B cell (primary cell): Measurements from ENCODE around the gene GPAT3.

Experiments
- EZH2 ChIP-seq: IDR thresholded peaks from 2 replicates; pipeline ENCODE4 v1.6.1; 2012; ENCODE audit warnings: borderline replicate concordance, low read depth, mild to moderate bottlenecking, moderate library complexity, low read length; ENCODE audit not compliant: insufficient read depth, poor library complexity, severe bottlenecking
- TF ChIP-seq, protein P1 (sequence below): fragments of 200-600 bp; IDR thresholded peaks from one replicate; pipeline ENCODE4 v1.8.0; 2022; ENCODE audit warnings: antibody characterized with exemption, mild to moderate bottlenecking

DNA sequence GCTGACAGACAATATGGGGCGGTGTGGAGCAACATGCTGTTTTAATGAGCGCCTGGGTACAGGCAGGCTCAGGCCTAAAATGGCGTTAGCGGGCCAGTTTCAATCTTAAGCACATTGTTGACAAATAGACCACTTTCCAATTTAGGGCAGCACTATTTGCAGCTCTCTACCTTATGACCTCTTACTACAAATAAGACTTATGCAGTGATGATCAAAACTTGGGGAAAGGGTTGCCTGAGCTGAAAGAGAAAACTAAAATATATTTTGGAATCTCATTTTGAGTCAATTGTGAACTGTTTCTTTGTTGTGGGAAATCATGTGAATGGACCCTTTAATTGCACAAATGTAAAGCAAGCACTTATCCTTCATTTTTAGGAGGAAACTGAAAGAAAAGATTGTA is 25.5 kb upstream of the GPAT3 start:
- TF ChIP-seq, protein P1, sequence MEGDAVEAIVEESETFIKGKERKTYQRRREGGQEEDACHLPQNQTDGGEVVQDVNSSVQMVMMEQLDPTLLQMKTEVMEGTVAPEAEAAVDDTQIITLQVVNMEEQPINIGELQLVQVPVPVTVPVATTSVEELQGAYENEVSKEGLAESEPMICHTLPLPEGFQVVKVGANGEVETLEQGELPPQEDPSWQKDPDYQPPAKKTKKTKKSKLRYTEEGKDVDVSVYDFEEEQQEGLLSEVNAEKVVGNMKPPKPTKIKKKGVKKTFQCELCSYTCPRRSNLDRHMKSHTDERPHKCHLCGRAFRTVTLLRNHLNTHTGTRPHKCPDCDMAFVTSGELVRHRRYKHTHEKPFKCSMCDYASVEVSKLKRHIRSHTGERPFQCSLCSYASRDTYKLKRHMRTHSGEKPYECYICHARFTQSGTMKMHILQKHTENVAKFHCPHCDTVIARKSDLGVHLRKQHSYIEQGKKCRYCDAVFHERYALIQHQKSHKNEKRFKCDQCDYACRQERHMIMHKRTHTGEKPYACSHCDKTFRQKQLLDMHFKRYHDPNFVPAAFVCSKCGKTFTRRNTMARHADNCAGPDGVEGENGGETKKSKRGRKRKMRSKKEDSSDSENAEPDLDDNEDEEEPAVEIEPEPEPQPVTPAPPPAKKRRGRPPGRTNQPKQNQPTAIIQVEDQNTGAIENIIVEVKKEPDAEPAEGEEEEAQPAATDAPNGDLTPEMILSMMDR, result no peak
- TF ChIP-seq EZH2, result no peak
